GM19099 (cell line): ENCODE results near the gene SUFU.

Experiments
- POLR2A ChIP-seq: IDR thresholded peaks from 3 replicates; pipeline ENCODE4 v1.6.1; 2011; ENCODE audit warnings: low read depth; ENCODE audit not compliant: insufficient read length; ENCODE audit errors: extremely low read depth

SUFU gene

DNA sequence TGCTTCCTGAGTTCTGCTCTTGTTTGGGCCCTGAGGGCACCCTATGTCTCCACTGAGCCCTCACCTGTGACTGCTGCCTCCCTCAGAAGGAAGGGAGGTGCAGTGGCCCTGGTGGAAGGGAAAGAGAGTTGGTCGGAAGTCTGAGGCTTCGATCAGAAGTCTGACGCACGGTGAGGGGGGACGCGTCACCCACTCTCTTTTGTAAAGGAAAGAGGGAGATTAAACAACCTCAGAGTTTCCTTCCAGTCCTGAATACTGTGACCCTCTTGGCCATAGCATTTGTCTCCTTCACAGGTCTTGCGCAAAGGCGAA, 109.1 kb downstream of the SUFU start:
- no peak for TF ChIP-seq POLR2A

DNA sequence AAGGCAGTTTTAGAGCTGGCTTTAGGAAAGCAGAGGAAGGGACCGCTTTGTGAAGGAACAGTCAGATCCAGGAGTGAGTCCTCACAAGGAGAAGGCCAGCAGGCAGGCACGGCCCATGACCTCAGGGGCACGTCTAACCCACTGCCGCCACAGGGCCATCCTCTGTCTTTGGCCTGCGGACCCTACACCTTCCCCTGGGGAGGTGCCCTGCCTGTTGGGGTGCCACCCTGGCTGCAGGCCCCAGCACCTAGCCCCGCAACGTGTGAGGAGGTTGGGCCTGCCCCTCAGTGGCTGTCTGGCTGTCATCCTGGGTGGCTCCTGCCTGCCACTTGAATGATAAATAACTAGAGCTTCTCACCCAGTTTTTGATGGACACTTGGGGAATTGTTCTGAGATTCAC, 109.5 kb downstream of the SUFU start:
- TF ChIP-seq POLR2A: no peak

DNA sequence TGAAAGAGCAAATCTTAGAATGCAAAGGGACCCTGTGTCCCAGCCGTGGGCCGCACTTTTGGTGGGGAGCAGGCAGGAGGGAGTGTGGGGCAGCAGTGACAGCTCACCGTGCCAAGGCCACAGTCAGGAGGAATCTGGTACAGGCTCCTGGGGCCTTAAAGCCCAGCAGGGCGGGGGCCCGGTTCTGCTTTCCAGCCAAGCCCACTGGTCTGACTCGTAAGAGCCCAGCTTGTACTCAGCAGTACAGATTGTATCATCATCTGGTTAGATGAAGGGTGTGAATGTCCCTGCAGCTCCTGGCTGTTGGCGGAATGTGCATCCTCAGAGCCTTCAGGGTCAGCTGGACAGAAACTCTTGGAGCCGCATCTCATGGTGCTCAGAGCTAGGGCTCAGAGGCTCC, 110.0 kb downstream of the SUFU start:
- TF ChIP-seq POLR2A: no peak

DNA sequence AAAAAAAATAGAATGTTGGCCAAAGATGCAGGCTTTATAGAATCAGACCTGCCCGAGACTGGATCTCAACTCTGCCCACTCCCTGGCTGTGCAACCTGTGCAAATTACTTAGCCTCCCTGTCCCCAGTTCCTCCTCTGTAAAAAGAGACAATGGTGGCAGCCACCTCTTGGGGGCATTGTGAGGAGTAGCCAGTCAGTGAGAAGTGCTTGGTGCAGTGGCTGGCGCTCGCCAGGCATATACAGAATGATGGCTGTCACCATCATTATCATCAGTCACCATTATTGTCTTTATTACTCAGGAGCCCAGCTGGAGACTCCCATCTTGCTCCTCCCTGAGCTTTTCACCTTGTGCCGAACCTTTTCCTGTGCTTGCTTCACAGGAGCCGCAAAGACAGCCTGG, 111.1 kb downstream of the SUFU start:
- no peak for TF ChIP-seq POLR2A

DNA sequence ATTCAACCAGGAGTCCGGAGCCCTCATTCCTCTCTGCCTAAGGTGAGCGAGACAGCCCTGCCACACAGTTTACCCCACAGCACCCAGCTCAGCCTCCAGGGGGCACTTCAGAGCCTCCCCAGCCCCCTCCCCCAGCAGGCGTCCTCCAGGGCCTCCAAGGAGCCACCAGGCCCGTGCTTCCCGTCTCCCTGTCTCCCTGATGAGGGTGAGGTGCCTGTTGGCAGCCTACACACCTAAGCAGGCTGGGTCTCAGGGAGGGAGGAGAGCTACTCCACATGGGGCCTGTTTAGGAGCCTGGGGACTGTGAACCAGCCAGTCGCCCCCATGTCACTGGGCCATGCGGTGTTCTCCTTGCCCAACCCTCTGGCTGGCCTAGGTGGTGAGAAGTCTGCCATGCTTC, 111.6 kb downstream of the SUFU start:
- no peak for TF ChIP-seq POLR2A

DNA sequence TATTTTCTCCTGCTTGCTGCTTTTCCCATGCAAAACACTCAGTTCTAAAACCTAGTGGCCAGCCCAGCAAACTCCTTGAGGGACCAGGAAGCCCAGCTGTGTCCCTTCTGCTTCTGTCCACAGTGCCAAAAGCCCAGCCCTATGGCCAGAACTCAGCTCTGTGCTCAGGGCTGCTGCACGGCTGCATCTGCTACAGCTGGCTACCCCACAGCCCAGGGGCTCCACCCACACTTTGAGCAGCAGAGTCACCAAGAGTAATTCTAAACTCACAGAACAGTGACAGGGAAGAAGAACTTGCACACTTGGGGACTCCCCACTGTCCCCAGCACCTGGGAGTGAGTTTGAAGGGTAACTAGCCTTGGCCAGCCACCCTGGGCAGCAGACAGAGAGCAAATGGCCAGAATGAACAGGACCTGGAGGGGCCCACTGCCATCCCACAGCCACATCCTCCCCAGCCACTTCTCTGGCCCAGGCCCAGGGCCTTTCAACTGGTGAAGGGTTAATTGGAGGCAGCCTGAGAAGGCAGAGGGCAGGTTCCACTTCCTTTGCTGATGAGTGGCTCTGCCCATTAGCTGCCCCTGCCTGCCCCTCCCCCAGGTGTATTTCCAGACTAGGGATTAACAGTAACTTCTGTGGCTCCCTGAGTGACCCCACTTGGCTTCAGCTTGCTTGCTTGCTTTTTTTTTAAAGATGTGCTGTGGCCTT, 112.4 kb downstream of the SUFU start:
- TF ChIP-seq POLR2A: no peak

DNA sequence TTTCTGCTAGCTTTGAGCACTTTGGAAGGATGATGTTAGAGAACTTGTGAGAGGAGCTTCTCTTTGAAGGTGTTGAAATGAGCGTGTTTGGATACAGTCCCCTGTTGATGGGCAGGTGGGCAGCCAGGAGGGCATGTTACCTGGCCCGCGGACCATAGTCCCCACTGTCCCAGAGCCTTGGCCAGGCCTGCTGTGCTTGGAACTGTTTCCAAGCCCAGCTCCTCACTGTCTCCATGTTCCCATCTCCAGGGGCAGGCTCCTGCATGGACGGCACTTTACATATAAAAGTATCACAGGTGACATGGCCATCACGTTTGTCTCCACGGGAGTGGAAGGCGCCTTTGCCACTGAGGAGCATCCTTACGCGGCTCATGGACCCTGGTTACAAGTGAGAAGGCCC, 113.3 kb downstream of the SUFU start:
- no peak for TF ChIP-seq POLR2A

DNA sequence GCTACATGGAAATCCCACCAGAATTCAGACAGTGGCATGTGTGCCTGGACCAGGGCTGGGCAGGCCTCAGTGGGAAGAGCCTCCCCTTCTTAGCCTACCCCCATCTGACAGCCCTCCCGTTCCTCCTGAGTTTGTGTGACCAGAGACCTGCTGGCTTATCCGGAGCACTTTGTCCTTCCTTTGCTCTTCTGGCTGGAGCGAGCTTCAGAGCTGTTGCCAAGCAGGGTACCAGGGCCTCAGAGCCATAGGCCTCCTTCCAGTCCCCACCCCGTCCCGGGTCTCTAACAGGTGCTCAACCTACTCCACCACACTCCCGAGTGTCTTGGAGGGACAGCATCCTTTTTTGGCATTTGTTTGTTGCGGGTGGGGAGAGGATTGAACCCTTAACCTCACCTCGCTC, 114.0 kb downstream of the SUFU start:
- no peak for TF ChIP-seq POLR2A

DNA sequence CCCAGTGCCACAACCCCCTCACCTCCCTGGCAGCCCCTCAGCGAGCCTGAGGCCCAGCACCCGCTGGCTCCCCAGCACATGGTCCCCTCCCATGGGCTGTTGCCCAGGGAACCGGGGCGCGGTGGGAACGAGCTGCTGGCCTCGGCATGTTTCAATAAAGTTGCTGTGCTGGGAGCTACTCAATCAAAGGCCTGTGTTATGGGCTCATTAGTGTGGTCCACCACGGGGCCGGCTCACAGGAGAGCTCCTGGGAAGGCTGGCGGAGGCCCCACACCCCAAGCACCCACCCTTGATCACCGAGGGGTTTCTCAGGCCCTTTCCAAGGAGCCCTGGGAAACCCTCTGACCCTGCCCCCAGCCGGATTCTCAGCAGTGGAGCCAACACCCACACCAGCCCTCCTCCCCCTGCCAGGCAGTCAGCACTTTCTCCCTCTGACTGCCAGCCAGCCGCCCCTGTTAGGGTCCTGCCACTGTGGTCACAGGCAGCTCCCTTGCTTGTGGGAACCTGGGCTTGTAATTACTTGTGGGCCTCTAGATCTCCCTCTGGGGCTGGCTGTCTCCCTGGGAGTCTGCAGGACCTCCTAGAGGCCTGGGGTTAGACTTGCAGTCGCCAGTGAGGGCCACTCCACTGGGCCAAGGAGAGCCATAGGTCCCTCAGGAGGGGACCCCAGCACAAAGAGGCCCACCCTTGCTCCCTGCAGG, 115.7 kb downstream of the SUFU start:
- no peak for TF ChIP-seq POLR2A

DNA sequence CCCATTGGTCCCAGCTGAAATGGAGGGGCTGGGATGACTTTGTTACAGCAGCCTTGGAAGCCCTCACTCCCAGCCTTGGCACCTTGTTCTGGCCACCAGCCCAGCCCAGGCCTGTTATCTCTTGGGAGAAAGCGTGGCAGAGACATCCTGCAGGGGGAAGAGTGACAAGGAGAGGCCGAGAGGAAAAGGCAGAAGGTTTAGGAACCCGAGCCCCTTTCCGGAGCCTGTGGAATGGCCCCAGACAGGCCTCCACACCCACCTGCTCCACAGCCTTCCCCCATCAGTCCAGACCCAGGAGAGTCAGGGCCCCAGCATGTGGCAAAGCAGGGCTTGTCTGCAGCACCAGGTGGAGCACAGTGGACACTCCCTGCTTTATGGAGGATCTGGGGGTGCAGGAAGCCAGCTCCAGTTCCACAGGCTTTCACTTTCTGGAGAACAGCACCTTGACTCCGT, 116.4 kb downstream of the SUFU start:
- TF ChIP-seq POLR2A: no peak

DNA sequence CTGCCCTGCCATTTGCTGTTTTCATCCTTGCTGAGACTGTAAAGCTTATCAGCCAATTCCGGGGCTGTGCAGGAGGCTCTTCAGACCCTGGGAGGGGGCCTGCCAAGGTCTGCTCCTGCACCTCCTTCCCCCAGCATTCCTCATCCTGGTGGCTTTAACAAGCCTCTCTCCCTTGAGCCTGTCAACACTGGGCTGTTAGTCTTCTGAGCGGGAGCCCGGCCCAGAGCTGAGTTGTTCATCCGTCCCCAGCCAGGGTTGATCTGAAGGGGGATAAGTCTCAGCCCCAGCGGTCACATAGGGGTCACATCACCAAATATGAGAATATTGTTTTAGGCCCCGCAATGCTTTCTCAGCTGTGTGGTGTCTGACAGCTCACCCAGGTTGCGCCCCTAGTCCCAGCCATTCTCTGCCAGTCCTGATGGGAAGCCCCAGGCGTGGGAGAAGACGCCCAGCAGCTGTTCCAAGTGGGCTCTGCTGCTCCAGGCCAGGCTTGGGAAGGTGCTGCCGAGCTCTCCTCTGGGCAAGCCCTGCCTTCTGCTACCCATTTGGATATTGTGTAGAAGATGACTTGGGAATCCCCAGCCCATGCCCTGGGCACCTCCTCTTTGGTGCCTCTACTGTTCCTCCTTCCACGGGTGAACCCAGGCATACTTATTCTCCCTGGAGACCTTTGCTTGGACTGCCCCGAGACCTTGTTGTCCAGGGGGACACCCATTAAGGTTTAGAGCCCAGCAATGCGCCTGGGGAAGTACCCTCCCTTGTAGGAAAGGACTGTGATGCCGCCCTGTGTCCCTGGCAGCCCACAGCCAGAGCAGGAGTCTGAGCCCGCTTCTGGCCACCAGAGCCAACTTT, 117.0 kb downstream of the SUFU start:
- TF ChIP-seq POLR2A: no peak

DNA sequence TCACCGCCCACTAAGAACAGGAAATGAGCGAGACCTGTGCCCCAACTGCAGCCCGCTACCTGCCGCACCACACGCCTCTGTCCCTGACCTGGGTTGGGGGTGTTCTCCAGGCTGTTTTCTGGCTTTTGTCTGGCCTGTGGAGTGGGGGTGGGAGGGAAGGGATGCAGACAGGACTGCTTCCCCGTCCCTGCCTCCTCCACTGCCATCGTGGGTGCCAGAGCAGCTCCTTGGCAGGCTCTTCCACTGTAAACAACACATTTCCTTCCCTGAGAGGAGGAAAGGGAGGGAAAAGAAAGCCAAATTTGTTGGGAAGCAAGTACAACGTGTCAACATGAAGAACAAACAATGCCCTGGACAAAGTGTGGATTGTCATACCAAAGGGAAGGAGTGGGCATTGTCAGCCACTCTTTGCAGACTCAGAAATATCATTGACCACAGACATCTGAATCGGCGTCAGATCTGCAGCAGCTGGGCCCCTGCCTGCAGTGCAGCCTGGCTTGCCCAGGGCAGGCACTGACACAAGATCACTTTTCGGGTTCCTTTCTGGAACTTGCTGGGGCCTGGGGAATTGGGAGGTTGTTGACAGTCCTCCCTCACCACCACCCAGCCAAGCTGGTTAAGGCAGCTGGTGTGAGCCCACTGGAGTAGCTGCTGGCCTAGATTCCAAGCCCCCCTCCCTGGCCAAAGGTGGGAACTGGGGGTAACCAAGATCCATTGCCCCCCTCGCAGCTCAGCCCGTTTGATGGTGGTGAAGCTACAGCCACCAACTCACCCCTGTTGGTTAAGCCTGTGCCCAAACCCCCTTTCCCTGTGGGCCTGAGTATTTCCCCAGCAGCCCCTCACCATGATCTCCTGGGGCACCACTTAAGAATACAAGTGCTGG, 117.9 kb downstream of the SUFU start:
- TF ChIP-seq POLR2A: no peak

DNA sequence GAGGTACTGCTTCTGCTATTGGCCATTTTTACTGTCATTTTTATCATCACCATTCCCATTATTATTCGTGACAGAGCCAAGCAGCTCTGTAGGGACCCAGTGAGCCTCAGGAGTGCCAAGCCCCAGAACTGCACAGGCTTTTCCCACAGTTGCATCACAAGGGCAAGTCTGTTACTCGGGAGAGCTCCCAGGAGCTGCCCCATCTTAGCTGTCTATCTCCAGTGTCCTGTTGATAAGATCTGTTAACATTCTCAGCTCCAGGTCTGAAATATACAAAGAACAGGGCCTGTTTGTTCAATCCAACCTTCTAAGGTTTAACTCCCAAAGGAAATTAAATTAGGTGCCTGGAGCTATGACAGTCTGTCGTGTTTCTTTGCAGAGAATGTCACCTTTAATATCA, 120.3 kb downstream of the SUFU start:
- TF ChIP-seq POLR2A: no peak

DNA sequence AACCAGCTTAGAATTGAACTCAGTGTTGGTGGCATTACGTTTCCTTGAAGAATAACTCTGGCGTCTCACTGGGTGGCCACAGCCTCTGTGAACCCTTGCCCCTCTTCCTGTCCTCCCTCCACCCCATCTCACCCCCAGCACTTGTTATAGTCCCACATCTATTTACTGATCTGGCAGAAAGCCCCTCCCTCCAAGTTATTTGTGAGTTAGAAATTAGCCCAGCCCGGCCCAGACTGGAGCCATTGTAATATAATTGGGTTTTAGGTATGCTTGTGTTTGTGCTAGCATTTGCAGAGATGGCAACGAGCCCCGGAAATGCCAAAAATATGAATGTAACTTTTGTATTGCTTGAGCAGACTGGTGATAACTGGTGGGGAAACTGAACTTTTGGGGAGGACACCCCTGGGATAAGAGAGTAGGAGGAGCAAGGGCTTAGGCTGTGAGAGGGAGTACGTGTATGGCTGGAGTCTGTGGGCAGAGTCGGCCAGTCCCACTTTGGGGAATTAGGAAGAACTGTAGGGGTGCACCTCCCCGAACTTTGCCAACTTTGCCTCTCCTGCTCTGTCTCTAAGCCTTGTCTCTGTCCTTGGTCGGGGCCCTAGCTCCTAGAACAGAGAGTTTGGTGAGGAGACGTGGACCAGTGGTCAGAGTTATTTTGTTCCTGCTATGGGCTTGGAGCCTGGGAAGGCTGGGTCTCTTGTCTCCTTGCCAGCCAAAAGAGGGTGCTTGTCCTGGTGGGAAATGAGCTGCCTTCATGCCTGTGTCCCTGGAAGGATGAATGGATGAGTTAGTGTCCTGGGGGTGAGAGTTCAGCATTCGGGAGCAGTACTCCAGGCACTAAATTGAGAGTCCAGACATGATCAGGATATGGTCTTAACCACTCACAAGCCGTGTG, 121.2 kb downstream of the SUFU start:
- TF ChIP-seq POLR2A: no peak
